GM12878 (cell line): ENCODE data around the gene HNF4A. TPM values are rescaled to one million over a fixed set of nuclear protein-coding genes. Genes with fewer than 3 reads are reported as not detected.

Experiments
- ATAC-seq: fragments of 200-7000 bp; cut with Tn5 transposase; 3 replicates; pipeline ENCODE4 v1.9.1; 2020; ENCODE audit warnings: mild to moderate bottlenecking, moderate library complexity
- BruUV-seq: library from RNA; stranded (reverse); fragments of 400-500 nt; replicated peaks from 2 replicates; lab custom pipeline; 2021; lab: Mats Ljungman, UMichigan
- CTCF ChIA-PET: fragments of 300-600 bp; sonication (Branson Sonifier 250); formaldehyde crosslinking; extraction: SDS; loops from one replicate; lab custom pipeline; 2021; ENCODE audit warnings: inconsistent platforms; lab: Yijun Ruan, JAX
- POLR2A ChIA-PET: fragments of 350-600 bp; formaldehyde crosslinking; extraction: SDS; loops from one replicate; lab custom pipeline; 2021; ENCODE audit warnings: inconsistent platforms; lab: Charles Lee
- RAD21 ChIA-PET: fragments of 300-600 bp; sonication (Branson Sonifier 250); formaldehyde crosslinking; loops from one replicate; lab custom pipeline; 2023; ENCODE audit warnings: antibody characterized with exemption; ENCODE audit not compliant: unreplicated experiment; lab: Charles Lee
- SMC1A ChIA-PET: fragments of 300-600 bp; sonication (Branson Sonifier 250); formaldehyde crosslinking; loops from one replicate; lab custom pipeline; 2023; ENCODE audit not compliant: unreplicated experiment, uncharacterized antibody; lab: Charles Lee
- DNase-seq: peaks from one replicate; pipeline ENCODE4 v3.0.0-alpha.2; 2011; ENCODE audit warnings: low read depth, low spot score
- FAIRE-seq: peaks from 3 replicates; lab custom pipeline; 2011; peaks lifted over from hg19 to GRCh38; lab: Jason Lieb, UNC
- H2AFZ ChIP-seq: 2 replicates; pipeline ENCODE4 v1.6.0; 2011; ENCODE audit warnings: low read depth, low read length, control low read depth; ENCODE audit not compliant: control insufficient read depth
- H3K27ac ChIP-seq: 2 replicates; pipeline ENCODE4 v1.5.1; 2011; ENCODE audit warnings: control low read depth; ENCODE audit not compliant: control insufficient read depth, insufficient read depth
- H3K27me3 ChIP-seq, 2 experiments: replicated peaks in 1 of 2; 2 replicates each; pipeline versions ENCODE4 v1.6.0 to v1.6.1; 2011; ENCODE audit warnings: low read length in 1 of 2; ENCODE audit not compliant: control insufficient read depth in 2 of 2, insufficient read depth in 2 of 2
- H3K36me3 ChIP-seq, 2 experiments: 2 replicates each; pipeline ENCODE4 v1.5.1; 2011; ENCODE audit warnings: low read length in 1 of 2; ENCODE audit not compliant: control insufficient read depth in 2 of 2, insufficient read depth in 2 of 2
- H3K4me1 ChIP-seq: 2 replicates; pipeline ENCODE4 v1.6.1; 2011; ENCODE audit warnings: mild to moderate bottlenecking, low read length, moderate library complexity, mixed read lengths; ENCODE audit not compliant: control insufficient read depth, insufficient read depth
- H3K4me2 ChIP-seq: 2 replicates; pipeline ENCODE4 v1.6.0; 2011; ENCODE audit warnings: control low read depth; ENCODE audit not compliant: control insufficient read depth, insufficient read depth
- H3K4me3 ChIP-seq: fragments of 200-600 bp; sonication (generic); 2 replicates; pipeline ENCODE4 v1.5.1; 2016
- H3K79me2 ChIP-seq: 2 replicates; pipeline ENCODE4 v1.6.0; 2011; ENCODE audit warnings: low read length; ENCODE audit not compliant: control insufficient read depth, insufficient read depth
- H3K9ac ChIP-seq: 2 replicates; pipeline ENCODE4 v1.8.0; 2011; ENCODE audit warnings: low read length, control low read depth, mixed read lengths; ENCODE audit not compliant: control insufficient read depth, insufficient read depth
- H3K9me3 ChIP-seq: replicated peaks from 3 replicates; pipeline ENCODE4 v1.5.1; 2011; ENCODE audit warnings: mild to moderate bottlenecking, low read length; ENCODE audit not compliant: control insufficient read depth, insufficient read depth
- H4K20me1 ChIP-seq: 2 replicates; pipeline ENCODE4 v1.6.0; 2011; ENCODE audit not compliant: control insufficient read depth, insufficient read depth
- ATF2 ChIP-seq: IDR thresholded peaks from 2 replicates; pipeline ENCODE4 v1.6.1; 2012; ENCODE audit warnings: low read length, inconsistent platforms
- JUND ChIP-seq: IDR thresholded peaks from 2 replicates; pipeline ENCODE4 v1.6.1; 2012; ENCODE audit warnings: low read depth, mild to moderate bottlenecking, low read length, improper control_type of control experiment, moderate library complexity
- NFYB ChIP-seq: IDR thresholded peaks from 2 replicates; pipeline ENCODE4 v1.6.1; 2011; ENCODE audit warnings: low read depth, mild to moderate bottlenecking, low read length, improper control_type of control experiment, moderate library complexity; ENCODE audit not compliant: insufficient read depth
- PAX8 ChIP-seq: fragments of 450-650 bp; IDR thresholded peaks from 2 replicates; pipeline ENCODE4 v1.6.1; 2017; ENCODE audit warnings: mild to moderate bottlenecking, moderate library complexity
- RAD51 ChIP-seq: fragments of 450-650 bp; IDR thresholded peaks from 2 replicates; pipeline ENCODE4 v1.6.1; 2016; ENCODE audit warnings: moderate library complexity, mild to moderate bottlenecking, inconsistent platforms
- SMARCA5 ChIP-seq: fragments of 450-650 bp; IDR thresholded peaks from 2 replicates; pipeline ENCODE4 v1.6.1; 2017; ENCODE audit warnings: mild to moderate bottlenecking
- SP1 ChIP-seq: IDR thresholded peaks from one replicate; pipeline ENCODE4 v1.6.1; 2011; ENCODE audit warnings: low read depth, low read length
- SREBF1 ChIP-seq: IDR thresholded peaks from 2 replicates; pipeline ENCODE4 v1.6.1; 2012; ENCODE audit warnings: mild to moderate bottlenecking, low read length
- TAF1 ChIP-seq: IDR thresholded peaks from 2 replicates; pipeline ENCODE4 v1.6.1; 2011; ENCODE audit warnings: mild to moderate bottlenecking, low read depth, low read length, borderline replicate concordance
- ZBTB33 ChIP-seq: fragments of 450-650 bp; IDR thresholded peaks from 2 replicates; pipeline ENCODE4 v1.6.1; 2017; ENCODE audit warnings: mild to moderate bottlenecking
- ZBTB4 ChIP-seq: fragments of 450-650 bp; formaldehyde crosslinking; IDR thresholded peaks from 2 replicates; pipeline ENCODE4 v1.4.0; 2022; ENCODE audit warnings: mild to moderate bottlenecking, moderate library complexity
- WGBS: methylation state at CpG from one replicate; pipeline ENCODE4 v1.1.6; 2016; ENCODE audit warnings: low lambda C conversion rate; ENCODE audit not compliant: insufficient replicate concordance, insufficient coverage; ENCODE audit errors: missing lambda C conversion rate; 5-methylcytosine and 5-hydroxymethylcytosine counted together
- in situ Hi-C: fragments of 300-500 bp; cut with MboI; formaldehyde crosslinking; loops from 9 replicates; pipeline ENCODE4 v1.14.3; 2018; ENCODE audit warnings: mixed read lengths
- intact Hi-C: fragments of 100-400 bp; cut with micrococcal nuclease; formaldehyde crosslinking; loops from one replicate; pipeline ENCODE4 v1.14.2; 2022; ENCODE audit not compliant: unreplicated experiment
- polyA plus RNA-seq, 11 experiments: library from polyadenylated mRNA; depleted of rRNA in 4 of 11; unstranded in 6 of 11; stranded (reverse) in 5 of 11; fragments of >200 nt; fragmentation: Nextera tagmentation in 4 of 11; fragmentation: Illumina TruSeq in 1 of 11; extraction: Ambion mirVana in 4 of 11; extraction: Trizol in 1 of 11; gene quantifications; 1 replicate in 1 of 11; 2 replicates in 10 of 11; pipeline versions ENCODE4 v1.2.1 to v1.2.3, GENCODE V29; 2011 to 2016; ENCODE audit warnings: inconsistent platforms in 2 of 11, missing spikeins in 2 of 11, low read depth in 1 of 11
- total RNA-seq, 4 experiments: library from RNA; depleted of rRNA in 3 of 4; stranded (reverse); fragments of >200 nt in 3 of 4; fragmentation: Illumina TruSeq in 1 of 4; extraction: Trizol in 1 of 4; gene quantifications; 2 replicates each; pipeline versions ENCODE4 v1.2.1 to v1.2.3, GENCODE V29; 2013 to 2021

HNF4A gene
- total and polyA plus RNA-seq, 10 of the 15 experiments (the other 5 are each of a cell fraction or from before 2014, with no cell fraction given) = 0.21 TPM; not detected in 9

- Histone ChIP-seq H3K36me3 (no peaks in the 10 kb centered on the region), H3K79me2 (no peaks in the 10 kb centered on the region), H3K27ac (no peak overlapping the region), H3K9me3 (no peaks in the 10 kb centered on the region)
- in situ Hi-C loops = no loop called here
- DNase-seq (no peak), FAIRE-seq (no peak)
- SMC1A ChIA-PET = no interaction called here
- WGBS = 60% methylated on average over 6 of the region's 6 CpGs
- TF ChIP-seq JUND (no peak), NFYB (no peak)
- TF ChIP-seq, all 136 proteins: peak for 0
- Histone ChIP-seq H3K4me2 (no peak overlapping the region), H3K4me1 (peaks cover 5% of the 10 kb centered on the region; the same call in 1 of the 2 replicates), H3K27me3 (no peaks in the 10 kb centered on the region), H3K9ac (no peak overlapping the region), H4K20me1 (no peaks in the 10 kb centered on the region), H2AFZ (no peak overlapping the region), H3K4me3 (no peak overlapping the region)
- ChIA-PET CTCF (interaction anchor here (0.5 kb wide), 1 partner anchor 23 kb away, joined by 3 read pairs; no protein-coding TSS in a partner anchor), RAD21 (no interaction called here), POLR2A (no interaction called here)
- ATAC-seq = no peak
- intact Hi-C loops = no loop called here
- BruUV-seq = no TSS peak
These were observed 4.9 kb upstream of the HNF4A start for GRCh38 chr20:44350567-44350966.

GRCh38 chr20:44354979-44355497 is 461 bp upstream of the HNF4A start:
- no peaks in the 10 kb centered on the region for H3K9me3 ChIP-seq
- no peak overlapping the region for H2AFZ ChIP-seq
- no peaks in the 10 kb centered on the region for H3K79me2 ChIP-seq
- no peak for DNase-seq
- H3K4me1 ChIP-seq = peaks cover 5% of the 10 kb centered on the region; the same call in 1 of the 2 replicates
- in situ Hi-C loops = no loop called here
- intact Hi-C loops = no loop called here
- H3K27ac ChIP-seq = no peak overlapping the region
- no peak overlapping the region for H3K9ac ChIP-seq
- no peak for ATAC-seq
- H3K27me3 ChIP-seq = no peaks in the 10 kb centered on the region
- ChIA-PET CTCF (interaction anchor here (0.9 to 1.0 kb wide), 2 partner anchors 29 to 165 kb away, joined by 3 to 4 read pairs; no protein-coding TSS in a partner anchor), POLR2A (no interaction called here), RAD21 (no interaction called here), SMC1A (no interaction called here)
- no TSS peak for BruUV-seq
- FAIRE-seq = no peak
- H3K4me3 ChIP-seq = no peak overlapping the region
- H3K36me3 ChIP-seq = no peaks in the 10 kb centered on the region
- H3K4me2 ChIP-seq = no peak overlapping the region
- no peaks in the 10 kb centered on the region for H4K20me1 ChIP-seq
- WGBS = 25% methylated on average over 6 of the region's 6 CpGs
- no peak for TF ChIP-seq RAD51
- TF ChIP-seq SMARCA5 = no peak
- no peak for TF ChIP-seq ZBTB4 (CRISPR knock-in tag)
- TF ChIP-seq PAX8 = no peak
- TF ChIP-seq SREBF1 = no peak
- TF ChIP-seq ZBTB33 = no peak
- TF ChIP-seq SP1 = no peak
- TF ChIP-seq TAF1 = no peak
- no peak for TF ChIP-seq ATF2
